T-helper 1 cell treated with Interleukin-12 subunit alpha and Interleukin-12 subunit beta and Interleukin-4 antibody, amounts not matched to agents 30 ng/mL and 1 ng/mL, for 36 hours (primary cell): Measurements from ENCODE around the gene HOXC5. TPM values are rescaled to one million over a fixed set of nuclear protein-coding genes. Genes with fewer than 3 reads are reported as not detected.

Experiments
- intact Hi-C: fragments of 100-400 bp; cut with micrococcal nuclease; formaldehyde crosslinking; loops from one replicate; pipeline ENCODE4 v1.15.1; 2024
- total RNA-seq: library from RNA; stranded (reverse); gene quantifications from 2 replicates; pipeline ENCODE4 v1.2.3, GENCODE V29; 2022

HOXC5 gene
- total RNA-seq, 1 donor from 2014 or later: not detected

DNA sequence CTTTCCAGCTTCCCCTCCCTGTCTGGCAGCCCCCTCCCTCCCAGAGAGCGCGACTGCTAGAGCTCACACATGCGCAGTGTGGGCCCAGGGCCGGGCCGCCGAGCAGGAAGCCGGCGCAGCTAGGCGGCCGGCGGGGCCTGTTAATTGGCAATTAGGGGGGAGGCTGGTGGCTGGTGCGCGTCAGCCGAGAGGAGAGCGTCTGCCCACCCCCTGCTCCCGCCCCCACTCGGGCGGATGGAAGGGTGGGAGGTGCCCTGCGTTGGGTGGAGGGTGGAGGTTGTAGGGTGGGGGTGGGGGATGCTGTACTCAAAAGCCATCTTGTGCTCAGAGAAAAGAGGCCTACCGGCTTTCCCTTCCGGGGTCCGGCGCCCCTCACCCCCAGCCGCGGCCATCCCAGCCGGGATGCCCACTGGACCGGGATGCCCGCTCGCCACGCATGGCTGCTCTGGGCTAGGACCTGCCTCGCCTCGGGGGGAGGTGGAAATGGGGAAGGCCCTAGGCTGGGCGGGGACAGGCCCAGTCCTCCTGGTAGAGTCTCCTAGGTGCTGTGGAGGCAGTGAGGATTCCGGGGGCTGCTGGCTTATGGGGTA, 14.9 kb upstream of the HOXC5 start:
- intact Hi-C loops: loop anchor here (1.0 to 2.0 kb wide), 4 partner anchors 9 to 173 kb away; partner anchors contain the start of gene HOXC5

GRCh38 chr12:54018468-54018984, 14.3 kb upstream of the HOXC5 start:
- intact Hi-C loops: loop anchor here (1.0 to 2.0 kb wide), 2 partner anchors 12 to 14 kb away; partner anchors contain the start of gene HOXC5

DNA sequence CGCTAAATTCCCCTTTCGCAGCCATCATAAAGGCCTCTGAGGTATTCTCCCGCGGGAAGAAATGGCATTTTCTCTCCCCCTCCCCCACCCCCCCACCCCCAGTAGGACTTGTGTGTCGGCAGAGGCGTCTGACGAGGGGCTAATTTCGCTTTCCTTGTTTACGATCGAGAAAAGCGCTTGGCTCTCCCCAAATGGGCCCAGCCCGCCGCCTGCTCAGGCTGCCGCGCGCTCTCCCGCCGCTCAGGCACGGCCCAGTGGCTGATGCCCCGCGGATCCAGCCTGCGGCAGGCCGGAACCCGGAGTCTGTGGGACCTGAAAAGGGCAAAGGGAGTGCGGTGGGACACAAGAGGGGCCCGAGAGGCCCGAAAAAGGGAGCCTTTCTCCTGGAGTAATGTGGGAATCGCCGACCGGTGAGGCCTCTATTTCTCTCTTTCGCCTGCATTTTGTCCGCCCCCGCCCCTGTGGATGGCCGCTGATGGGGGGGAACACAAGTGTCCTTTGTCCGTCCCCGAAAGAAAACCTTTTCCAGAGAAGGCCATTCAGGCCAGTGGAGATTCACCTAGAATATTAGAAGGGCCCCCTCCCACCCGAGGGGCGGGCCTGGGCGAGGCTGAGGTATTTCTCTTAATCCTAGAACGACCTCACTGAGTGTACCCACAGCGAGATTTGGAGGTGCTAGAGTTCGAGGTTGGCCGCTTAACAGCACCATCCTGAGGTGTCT, 13.6 kb upstream of the HOXC5 start:
- intact Hi-C loops: loop anchor here (2.0 kb wide), 1 partner anchor 14 kb away; the partner anchor contains the start of gene HOXC5

DNA sequence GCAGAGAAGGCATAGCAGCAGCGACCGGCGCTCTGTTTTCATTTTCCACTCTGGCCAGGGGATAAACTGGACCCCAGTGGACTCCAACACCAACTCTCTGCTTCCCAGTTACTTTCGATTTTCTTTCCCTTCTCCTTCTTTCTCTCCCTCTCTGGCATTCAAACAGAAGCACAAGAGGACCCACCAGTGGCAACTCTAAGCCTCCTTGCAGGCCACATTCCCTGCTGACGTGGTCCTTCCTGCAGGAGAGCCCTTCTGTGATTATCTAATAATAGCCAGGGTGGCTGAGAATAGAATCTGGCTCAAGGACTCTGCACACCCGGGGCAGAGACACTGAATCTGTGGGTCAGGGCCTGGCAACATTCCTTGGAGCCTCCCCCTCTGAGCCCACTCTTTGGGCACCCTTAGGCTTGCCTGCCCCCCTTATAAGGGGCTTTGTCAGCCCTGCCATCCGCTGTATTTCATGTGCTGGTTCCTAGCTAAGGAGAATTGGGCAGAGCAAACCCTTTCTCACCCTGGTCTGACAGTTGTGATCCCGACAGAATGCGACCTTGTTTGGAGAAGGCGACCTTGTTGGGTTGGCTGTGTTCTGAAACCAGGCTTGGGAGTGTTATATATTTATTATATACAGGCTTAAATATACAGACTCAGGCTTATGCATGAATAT, 12.8 kb upstream of the HOXC5 start:
- intact Hi-C loops: loop anchor here (2.0 kb wide), 1 partner anchor 13 kb away; the partner anchor contains the start of gene HOXC5

- intact Hi-C loops: no loop called here
Measured at GRCh38 chr12:54020591-54021405, 12.1 kb upstream of the HOXC5 start.

DNA sequence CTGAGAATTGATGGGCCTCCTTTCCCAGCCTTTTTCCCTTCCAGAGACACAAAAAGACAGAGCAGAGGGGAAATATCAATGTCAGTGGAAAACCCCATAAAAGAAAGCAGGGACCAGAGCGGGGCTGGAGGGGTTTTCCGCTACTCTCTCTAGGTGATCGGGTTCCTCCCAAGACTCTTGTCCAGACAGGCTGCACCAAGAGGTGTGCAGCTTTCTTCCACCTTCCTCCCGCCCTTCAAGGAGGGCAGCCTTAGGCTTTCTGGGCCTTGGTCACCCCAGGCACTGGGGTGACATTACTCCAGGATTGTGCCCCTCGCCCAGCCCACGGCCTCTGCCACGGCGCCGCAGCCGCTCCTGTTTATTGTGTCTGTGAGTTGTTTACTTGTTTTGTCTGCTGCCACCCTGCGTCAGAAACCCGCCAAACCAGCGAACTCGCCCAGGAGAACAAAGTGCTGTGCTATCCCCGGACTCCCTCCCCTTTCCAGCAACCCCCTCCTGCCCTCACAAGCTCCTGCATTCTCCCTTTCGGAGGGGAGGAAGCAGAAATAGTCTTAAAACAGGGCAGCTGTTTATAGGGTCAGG, 11.3 kb upstream of the HOXC5 start:
- intact Hi-C loops: no loop called here

DNA sequence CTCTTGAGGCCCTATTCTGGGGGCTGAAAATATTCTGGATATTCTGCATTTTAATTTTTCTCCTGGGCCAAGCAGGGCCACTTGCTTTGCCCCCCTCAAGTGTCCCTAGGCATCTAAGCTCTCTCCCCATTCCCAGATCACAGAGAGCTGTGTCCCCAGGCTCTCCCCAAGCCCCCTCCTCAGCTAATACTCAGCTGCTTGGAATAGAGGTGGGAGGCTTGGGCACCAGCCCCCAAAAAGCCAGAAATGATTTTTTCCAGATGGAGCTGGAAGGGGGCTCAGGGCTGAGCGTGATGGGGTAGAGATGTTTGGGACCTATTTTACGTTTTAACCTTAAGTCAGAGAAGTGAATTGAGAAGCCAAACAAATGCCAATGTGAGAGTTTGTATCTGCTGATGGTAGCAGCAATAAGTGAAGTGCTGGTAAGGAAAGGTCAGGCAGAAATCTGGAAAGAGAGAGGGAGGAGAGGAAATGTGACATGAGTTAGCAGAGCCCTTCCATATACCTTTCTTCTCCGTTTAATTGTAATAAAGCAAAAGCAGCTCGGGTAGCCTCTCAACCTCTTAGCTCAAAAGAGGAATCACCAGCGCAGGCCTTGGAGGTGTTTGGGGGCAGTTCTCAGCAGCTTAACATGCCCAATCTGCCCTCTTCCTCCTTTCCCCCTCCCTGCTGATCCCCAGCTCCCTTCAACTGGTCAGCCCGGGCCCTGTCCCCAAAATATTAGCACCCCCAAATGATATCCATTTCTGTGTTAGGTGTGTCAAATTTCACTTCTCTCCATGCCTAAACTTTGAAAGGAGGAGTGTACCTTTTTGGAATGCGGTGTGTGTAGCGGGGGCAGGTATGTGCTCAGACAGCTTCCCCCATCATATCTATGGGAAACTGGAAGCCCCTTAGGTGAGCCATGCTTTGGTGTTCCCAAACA, 9.6 kb upstream of the HOXC5 start:
- intact Hi-C loops: no loop called here

GRCh38 chr12:54024127-54024526, 8.7 kb upstream of the HOXC5 start:
- intact Hi-C loops: no loop called here

- intact Hi-C loops: no loop called here
Measured at GRCh38 chr12:54024581-54025305, 8.1 kb upstream of the HOXC5 start.

DNA sequence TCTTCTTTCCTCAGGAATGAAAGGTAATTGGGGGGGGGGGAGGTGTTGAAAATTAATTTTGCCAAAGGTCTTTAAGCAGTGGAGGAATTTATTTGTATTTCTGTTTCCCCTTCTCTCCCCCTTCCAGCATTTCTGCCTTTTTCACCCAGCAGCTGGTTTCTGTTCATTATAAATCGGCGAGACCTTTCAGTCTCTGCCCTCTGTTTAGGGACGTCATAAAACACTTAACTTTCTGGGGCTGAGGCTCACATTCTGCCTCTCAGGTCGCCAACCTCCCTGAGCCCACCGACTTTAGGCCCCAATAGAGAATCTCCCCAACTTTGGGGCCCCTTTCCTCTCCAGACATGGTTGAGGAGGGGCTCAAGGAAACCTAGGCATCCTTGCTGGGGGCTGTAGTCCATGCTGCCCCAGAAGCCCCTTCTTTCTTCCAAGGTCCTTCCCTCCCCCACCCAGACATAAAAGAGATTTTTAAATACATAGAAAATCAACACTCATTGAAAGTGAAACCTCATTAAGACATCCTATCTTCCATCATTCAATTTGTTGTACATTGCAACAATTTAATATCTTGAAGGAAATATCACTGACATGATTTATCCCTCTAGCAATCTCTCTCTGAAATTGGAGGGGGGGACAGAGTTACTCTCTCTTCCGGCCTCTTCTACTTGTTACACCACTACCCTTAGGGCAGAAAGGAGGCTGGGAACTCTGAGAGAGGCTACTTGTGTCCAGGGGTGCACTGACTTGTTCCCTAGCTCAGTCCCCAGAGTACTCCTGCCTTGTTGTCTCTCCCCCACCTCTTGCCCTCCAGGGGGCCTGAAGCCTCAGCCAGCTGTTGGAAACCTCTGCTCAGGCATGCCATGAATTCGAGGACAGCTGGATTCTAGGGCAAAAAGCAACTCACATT, 7.1 kb upstream of the HOXC5 start:
- intact Hi-C loops: no loop called here

GRCh38 chr12:54026640-54027441, 6.0 kb upstream of the HOXC5 start:
- intact Hi-C loops: loop anchor here (1.0 kb wide), 1 partner anchor 10 kb away; no protein-coding TSS in a partner anchor

DNA sequence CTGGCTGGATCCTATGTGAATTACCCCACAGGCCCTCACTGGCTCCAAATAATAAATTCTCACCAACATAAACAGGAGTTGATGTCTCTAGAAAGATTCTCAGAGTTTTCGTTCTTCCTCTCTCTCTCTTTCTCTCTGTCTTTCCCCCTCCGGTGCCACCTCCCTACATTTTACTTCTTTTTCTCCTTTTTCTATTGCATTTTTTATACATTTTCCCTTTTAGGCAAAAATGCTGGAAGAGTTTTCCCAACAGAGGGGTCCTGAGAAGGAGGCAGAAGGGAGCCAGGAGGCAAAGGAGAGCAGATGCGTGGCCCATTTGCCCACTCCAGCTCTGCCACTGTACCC, 5.4 kb upstream of the HOXC5 start:
- intact Hi-C loops: loop anchor here (1.0 kb wide), 1 partner anchor 10 kb away; no protein-coding TSS in a partner anchor

DNA sequence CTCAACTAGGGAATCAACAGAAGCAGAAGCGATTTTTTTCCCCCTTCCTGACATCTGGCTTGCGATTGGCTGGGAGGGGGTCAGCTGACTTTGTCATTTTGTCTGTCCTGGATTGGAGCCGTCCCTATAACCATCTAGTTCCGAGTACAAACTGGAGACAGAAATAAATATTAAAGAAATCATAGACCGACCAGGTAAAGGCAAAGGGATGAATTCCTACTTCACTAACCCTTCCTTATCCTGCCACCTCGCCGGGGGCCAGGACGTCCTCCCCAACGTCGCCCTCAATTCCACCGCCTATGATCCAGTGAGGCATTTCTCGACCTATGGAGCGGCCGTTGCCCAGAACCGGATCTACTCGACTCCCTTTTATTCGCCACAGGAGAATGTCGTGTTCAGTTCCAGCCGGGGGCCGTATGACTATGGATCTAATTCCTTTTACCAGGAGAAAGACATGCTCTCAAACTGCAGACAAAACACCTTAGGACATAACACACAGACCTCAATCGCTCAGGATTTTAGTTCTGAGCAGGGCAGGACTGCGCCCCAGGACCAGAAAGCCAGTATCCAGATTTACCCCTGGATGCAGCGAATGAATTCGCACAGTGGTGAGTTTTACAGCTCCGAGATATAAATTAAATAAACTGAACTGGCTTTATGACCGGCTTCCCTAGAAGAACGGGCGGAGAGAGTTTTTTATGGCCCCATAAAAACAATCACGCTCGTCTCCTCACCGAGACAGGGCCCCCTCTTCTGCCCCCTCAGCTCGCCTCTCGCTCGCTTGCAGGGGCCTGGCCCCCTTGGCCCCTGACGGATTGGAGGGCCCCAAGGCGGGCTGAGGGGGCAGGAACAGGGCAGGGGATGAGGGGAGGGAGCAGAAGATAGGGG, 4.3 kb upstream of the HOXC5 start, which contains the start of gene HOXC6:
Gene HOXC6 (plus strand): TSS at position 127 of the 888 bp plus-strand sequence. CDS start 82 bp downstream, at position 209.
- intact Hi-C loops: no loop called here

DNA sequence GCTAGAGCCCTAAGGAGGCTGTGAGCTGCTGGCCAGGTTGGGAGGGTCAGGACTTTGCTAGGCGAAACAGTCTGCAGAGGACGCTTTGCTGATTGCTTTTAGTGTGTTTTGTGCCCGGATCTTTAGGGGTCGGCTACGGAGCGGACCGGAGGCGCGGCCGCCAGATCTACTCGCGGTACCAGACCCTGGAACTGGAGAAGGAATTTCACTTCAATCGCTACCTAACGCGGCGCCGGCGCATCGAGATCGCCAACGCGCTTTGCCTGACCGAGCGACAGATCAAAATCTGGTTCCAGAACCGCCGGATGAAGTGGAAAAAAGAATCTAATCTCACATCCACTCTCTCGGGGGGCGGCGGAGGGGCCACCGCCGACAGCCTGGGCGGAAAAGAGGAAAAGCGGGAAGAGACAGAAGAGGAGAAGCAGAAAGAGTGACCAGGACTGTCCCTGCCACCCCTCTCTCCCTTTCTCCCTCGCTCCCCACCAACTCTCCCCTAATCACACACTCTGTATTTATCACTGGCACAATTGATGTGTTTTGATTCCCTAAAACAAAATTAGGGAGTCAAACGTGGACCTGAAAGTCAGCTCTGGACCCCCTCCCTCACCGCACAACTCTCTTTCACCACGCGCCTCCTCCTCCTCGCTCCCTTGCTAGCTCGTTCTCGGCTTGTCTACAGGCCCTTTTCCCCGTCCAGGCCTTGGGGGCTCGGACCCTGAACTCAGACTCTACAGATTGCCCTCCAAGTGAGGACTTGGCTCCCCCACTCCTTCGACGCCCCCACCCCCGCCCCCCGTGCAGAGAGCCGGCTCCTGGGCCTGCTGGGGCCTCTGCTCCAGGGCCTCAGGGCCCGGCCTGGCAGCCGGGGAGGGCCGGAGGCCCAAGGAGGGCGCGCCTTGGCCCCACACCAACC, 3.1 kb upstream of the HOXC5 start:
- intact Hi-C loops: loop anchor here (5.0 kb wide), 1 partner anchor 42 kb away; the partner anchor contains the start of gene HOXC10

- intact Hi-C loops: loop anchor here (5.0 kb wide), 1 partner anchor 43 kb away; the partner anchor contains the start of gene HOXC10
Measured at GRCh38 chr12:54030442-54030801, 2.4 kb upstream of the HOXC5 start.
